ENCODE measurements around the gene TARS1. TPM values are rescaled to one million over a fixed set of nuclear protein-coding genes. Genes with fewer than 3 reads are reported as not detected.

TARS1 gene
- total RNA-seq, result 100 to 1,000 TPM in 1 of 5 experiments, 10 to 100 TPM in 4; 29.7 to 153 (median 87.0) TPM
- 10 to 100 TPM; 58.5 to 60.0 TPM for polyA plus RNA-seq
- 56.0 reads per million, percentile 73 among the genes with 10 or more reads in this experiment for total RNA-seq

DNA sequence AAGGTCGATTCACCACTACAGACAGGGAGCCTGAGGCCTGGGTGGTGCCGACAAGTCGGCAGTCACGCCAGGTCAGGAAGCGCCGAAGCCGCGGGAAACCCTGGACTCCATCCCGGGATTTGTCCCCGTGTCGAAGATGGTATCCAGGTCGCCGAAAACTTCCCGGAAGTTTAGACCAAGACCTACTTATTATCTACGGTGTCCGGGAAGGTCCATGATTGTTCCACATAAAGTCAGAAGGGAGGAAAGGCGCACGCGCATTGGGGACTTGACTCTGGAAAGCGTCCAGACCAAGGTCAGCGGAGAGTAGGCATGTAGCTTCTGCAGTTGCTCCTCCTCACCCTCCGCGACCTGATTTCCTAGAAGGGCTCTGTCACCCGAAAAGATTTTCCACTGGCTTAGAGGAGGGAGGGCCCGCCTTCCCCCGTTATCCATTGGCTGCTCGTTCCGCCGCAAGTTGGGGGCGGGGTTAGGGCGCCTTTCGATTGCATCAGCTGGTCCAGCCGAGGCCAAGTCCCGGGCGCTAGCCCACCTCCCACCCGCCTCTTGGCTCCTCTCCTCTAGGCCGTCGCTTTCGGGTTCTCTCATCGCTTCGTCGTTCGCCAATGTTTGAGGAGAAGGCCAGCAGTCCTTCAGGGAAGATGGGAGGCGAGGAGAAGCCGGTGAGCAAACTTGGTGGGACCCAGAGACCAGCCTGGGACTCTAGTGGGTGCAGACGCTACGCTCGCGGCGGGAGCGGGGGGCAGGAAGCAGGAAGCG, at the start of gene TARS1:
TSS of gene TARS1 (plus strand) at position 484 of the 759 bp plus-strand sequence. CDS start at position 606, 122 bp downstream.
- Mint-ChIP-seq H3K4me1 (peaks cover 16 to 35% (median 29%) of the 10 kb centered on the region in 7 donors), H3K36me3 (peaks cover 0 to 14% (median 9%) of the 10 kb centered on the region in 5 donors), H3K27ac (no peak within 1 kb of the TSS), H3K4me3 (no peak within 1 kb of the TSS), H3K9me3 (no peaks in the 10 kb centered on the region), H3K27me3 (no peaks in the 10 kb centered on the region)
- CTCF ChIA-PET, result no interaction called here
- Histone ChIP-seq H3K36me3 (ENCODE audit: control insufficient read depth in 2 of 3, insufficient read depth in 3 of 3, low read length in 3 of 3) (peaks cover 0 to 16% (median 0%) of the 10 kb centered on the region in 3 experiments), H3K9me3 (ENCODE audit: control insufficient read depth in 2 of 3, low read length in 3 of 3) (no peaks in the 10 kb centered on the region), H3K27ac (ENCODE audit: low read depth, low read length) (peak within 1 kb of the TSS; percentile 90), H3K4me3 (ENCODE audit: low read length) (peak within 1 kb of the TSS; percentile 96), H3K4me1 (ENCODE audit: control insufficient read depth in 2 of 2, insufficient read depth in 2 of 2, low read length in 2 of 2) (peaks cover 15 to 16% of the 10 kb centered on the region in 2 donors), H3K27me3 (ENCODE audit: control insufficient read depth in 2 of 2, insufficient read depth in 2 of 2, low read length in 2 of 2) (no peaks in the 10 kb centered on the region)
- peak; percentile 80 to 94 (median 91) for DNase-seq
- intact Hi-C loops (cut with micrococcal nuclease), result loop anchor here (1.0 to 10.0 kb wide), 19 partner anchors 206 to 1908 kb away; partner anchors contain the start of genes C5orf22 (in 2 of the 2), DNAJC21 (in 2 of the 2), DROSHA (in 2 of the 2) and SUB1 (in 2 of the 2)
- POLR2A ChIA-PET, result interaction anchor here (0.8 to 1.4 kb wide), 4 partner anchors 10 to 581 kb away, joined by 3 to 8 read pairs (median 4); partner anchors contain the start of gene AMACR
- peak; percentile 94 for ATAC-seq

DNA sequence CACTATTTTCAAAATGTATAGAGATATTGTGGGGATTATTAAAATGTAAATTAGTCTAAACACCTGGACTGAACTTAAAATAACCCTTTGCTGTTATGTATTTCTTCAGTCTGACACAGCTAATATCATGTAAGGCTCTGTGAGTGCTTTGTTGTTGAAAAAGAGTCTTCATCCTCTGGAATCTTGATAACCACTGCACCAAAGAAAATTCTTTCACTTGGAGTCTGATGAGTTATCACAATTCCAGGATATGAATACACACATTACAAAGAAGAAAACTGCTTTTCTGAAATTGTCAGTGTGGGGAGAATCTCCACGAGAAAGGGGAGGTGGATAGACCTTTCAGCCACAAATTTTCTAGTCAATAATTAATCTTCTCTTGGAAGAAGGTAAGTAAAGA, 42.3 kb upstream of the TARS1 start:
- peaks cover 0 to 7% (median 2%) of the 10 kb centered on the region in 11 donors for H3K9me3 Mint-ChIP-seq
- Histone ChIP-seq H3K4me1 (ENCODE audit: control insufficient read depth in 2 of 2, insufficient read depth in 2 of 2, low read length in 2 of 2) (no peaks in the 10 kb centered on the region), H3K27me3 (ENCODE audit: control insufficient read depth in 2 of 2, insufficient read depth in 2 of 2, low read length in 2 of 2) (no peaks in the 10 kb centered on the region), H3K27ac (ENCODE audit: low read depth, low read length) (no peak overlapping the region), H3K9me3 (ENCODE audit: control insufficient read depth in 2 of 3, low read length in 3 of 3) (no peaks in the 10 kb centered on the region), H3K4me3 (ENCODE audit: low read length) (no peak overlapping the region), H3K36me3 (ENCODE audit: control insufficient read depth in 2 of 3, insufficient read depth in 3 of 3, low read length in 3 of 3) (no peaks in the 10 kb centered on the region)
- CTCF ChIA-PET, result no interaction called here
- DNase-seq (no peak), ATAC-seq (no peak)
- H3K27ac Mint-ChIP-seq, result no peak overlapping the region
- peaks cover 0 to 5% (median 0%) of the 10 kb centered on the region in 5 donors for H3K27me3 Mint-ChIP-seq
- no peak overlapping the region for H3K4me3 Mint-ChIP-seq
- POLR2A ChIA-PET, result no interaction called here
- intact Hi-C loops (cut with micrococcal nuclease), result no loop called here
- H3K4me1 Mint-ChIP-seq, result peaks cover 0 to 2% (median 0%) of the 10 kb centered on the region in 7 donors
- peaks cover 0 to 4% (median 0%) of the 10 kb centered on the region in 5 donors for H3K36me3 Mint-ChIP-seq

DNA sequence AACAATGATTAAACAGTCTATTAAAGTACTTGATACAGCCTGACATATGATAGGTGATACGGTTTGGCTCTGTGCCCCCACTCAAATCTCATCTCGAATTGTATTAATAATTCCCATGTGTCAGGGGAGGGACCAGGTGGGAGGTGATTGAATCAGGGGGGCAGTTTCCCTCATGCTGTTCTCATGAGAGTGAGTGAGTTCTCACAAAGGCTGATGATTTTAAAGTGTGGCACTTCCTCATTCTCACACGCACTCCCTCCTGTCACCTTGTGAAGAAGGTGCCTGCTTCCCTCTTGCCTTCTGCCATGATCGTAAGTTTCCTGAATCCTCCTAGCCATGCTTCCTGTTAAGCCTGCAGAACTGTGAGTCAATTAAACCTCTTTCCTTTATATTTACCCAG, 40.1 kb upstream of the TARS1 start:
- intact Hi-C loops (cut with micrococcal nuclease), result no loop called here
- ChIA-PET POLR2A (no interaction called here), CTCF (no interaction called here)
- Mint-ChIP-seq H3K27me3 (peaks cover 0 to 5% (median 0%) of the 10 kb centered on the region in 5 donors), H3K4me1 (peaks cover 0 to 4% (median 0%) of the 10 kb centered on the region in 7 donors), H3K36me3 (no peaks in the 10 kb centered on the region), H3K9me3 (peaks cover 0 to 3% (median 0%) of the 10 kb centered on the region in 11 donors), H3K27ac (no peak overlapping the region), H3K4me3 (no peak overlapping the region)
- H3K4me1 ChIP-seq (ENCODE audit: control insufficient read depth in 2 of 2, insufficient read depth in 2 of 2, low read length in 2 of 2), result no peaks in the 10 kb centered on the region
- H3K4me3 ChIP-seq (ENCODE audit: low read length), result no peak overlapping the region
- H3K9me3 ChIP-seq (ENCODE audit: control insufficient read depth in 2 of 3, low read length in 3 of 3), result no peaks in the 10 kb centered on the region
- H3K27ac ChIP-seq (ENCODE audit: low read depth, low read length), result no peak overlapping the region
- H3K27me3 ChIP-seq (ENCODE audit: control insufficient read depth in 2 of 2, insufficient read depth in 2 of 2, low read length in 2 of 2), result no peaks in the 10 kb centered on the region
- ATAC-seq (no peak), DNase-seq (no peak)
- no peaks in the 10 kb centered on the region for H3K36me3 ChIP-seq (ENCODE audit: control insufficient read depth in 2 of 3, insufficient read depth in 3 of 3, low read length in 3 of 3)

DNA sequence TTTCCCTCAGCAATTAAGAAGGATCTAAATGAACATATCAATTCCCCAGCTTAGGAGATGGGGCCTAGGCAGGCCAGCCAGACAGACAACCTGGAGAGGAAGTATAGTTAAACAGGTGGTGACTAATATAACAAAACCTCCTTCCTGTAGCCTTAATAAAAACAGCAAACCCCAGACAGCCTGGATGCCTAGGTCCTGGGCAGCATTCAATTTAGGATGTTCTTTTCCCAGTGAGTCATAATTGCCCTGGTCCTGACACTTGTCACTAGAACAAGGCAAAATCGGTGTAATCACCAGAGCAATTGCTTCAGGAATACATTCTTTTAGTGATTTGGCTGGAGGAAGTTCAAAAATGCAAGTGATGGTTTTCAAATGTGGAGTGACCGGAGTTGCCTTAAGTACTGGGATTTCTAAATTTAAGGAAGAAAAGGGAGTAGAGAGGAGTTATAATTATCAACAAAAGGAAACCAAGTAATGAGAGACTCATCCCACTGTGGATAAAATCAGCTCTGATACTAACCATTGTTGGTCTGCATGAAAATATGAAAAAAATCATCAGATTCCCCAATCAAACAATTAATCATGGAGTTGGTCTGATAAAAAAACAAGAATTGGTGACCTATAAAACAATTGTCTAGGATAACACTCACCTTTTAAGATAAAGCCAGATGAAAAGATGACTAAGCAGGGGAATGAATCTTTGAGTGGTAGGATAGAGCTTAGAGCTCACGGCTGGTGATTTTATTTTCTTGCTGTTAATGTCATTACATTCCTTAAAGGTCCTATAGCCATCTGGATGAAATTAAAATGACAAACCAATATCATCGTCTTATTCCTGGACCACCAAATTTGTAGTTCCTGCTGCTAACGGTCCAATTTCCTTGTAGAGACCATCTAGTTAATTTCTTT, 39.0 kb upstream of the TARS1 start:
- ChIA-PET CTCF (no interaction called here), POLR2A (no interaction called here)
- Histone ChIP-seq H3K9me3 (ENCODE audit: control insufficient read depth in 2 of 3, low read length in 3 of 3) (no peaks in the 10 kb centered on the region), H3K4me1 (ENCODE audit: control insufficient read depth in 2 of 2, insufficient read depth in 2 of 2, low read length in 2 of 2) (no peaks in the 10 kb centered on the region), H3K4me3 (ENCODE audit: low read length) (no peak overlapping the region), H3K27me3 (ENCODE audit: control insufficient read depth in 2 of 2, insufficient read depth in 2 of 2, low read length in 2 of 2) (no peaks in the 10 kb centered on the region), H3K27ac (ENCODE audit: low read depth, low read length) (no peak overlapping the region), H3K36me3 (ENCODE audit: control insufficient read depth in 2 of 3, insufficient read depth in 3 of 3, low read length in 3 of 3) (no peaks in the 10 kb centered on the region)
- no peak for ATAC-seq
- H3K4me1 Mint-ChIP-seq, result peaks cover 0 to 4% (median 0%) of the 10 kb centered on the region in 7 donors
- H3K27ac Mint-ChIP-seq, result no peak overlapping the region
- no peaks in the 10 kb centered on the region for H3K36me3 Mint-ChIP-seq
- peaks cover 0 to 5% (median 0%) of the 10 kb centered on the region in 5 donors for H3K27me3 Mint-ChIP-seq
- H3K9me3 Mint-ChIP-seq, result peaks cover 0 to 3% (median 0%) of the 10 kb centered on the region in 11 donors
- H3K4me3 Mint-ChIP-seq, result no peak overlapping the region
- DNase-seq, result no peak
- intact Hi-C loops (cut with micrococcal nuclease), result no loop called here

DNA sequence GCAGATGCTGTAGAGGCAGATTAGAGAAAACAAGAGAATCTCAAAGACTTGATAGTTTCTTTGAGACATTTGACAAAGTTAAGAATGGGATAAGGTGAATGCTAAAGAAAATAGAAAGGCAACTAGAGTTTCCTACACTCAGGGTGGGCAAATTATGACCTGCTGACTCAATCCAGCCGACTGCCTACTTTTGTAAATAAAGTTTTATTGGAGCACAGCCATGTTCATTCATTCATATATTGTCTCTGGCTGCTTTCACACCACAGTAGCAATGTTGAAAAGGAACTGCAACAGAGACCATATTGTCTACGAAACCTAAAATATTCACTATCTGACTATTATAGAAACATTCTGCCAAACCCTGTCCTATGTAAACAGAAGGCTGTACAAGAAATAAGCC, 37.6 kb upstream of the TARS1 start:
- no peak overlapping the region for H3K4me3 Mint-ChIP-seq
- peaks cover 0 to 2% (median 0%) of the 10 kb centered on the region in 7 donors for H3K4me1 Mint-ChIP-seq
- no peak for DNase-seq
- H3K4me1 ChIP-seq (ENCODE audit: control insufficient read depth in 2 of 2, insufficient read depth in 2 of 2, low read length in 2 of 2), result no peaks in the 10 kb centered on the region
- H3K9me3 Mint-ChIP-seq, result peaks cover 0 to 3% (median 0%) of the 10 kb centered on the region in 11 donors
- H3K27ac Mint-ChIP-seq, result no peak overlapping the region
- no peak for ATAC-seq
- H3K4me3 ChIP-seq (ENCODE audit: low read length), result no peak overlapping the region
- peaks cover 0 to 5% (median 0%) of the 10 kb centered on the region in 5 donors for H3K27me3 Mint-ChIP-seq
- no peaks in the 10 kb centered on the region for H3K36me3 ChIP-seq (ENCODE audit: control insufficient read depth in 2 of 3, insufficient read depth in 3 of 3, low read length in 3 of 3)
- ChIA-PET POLR2A (no interaction called here), CTCF (no interaction called here)
- H3K9me3 ChIP-seq (ENCODE audit: control insufficient read depth in 2 of 3, low read length in 3 of 3), result no peaks in the 10 kb centered on the region
- no peak overlapping the region for H3K27ac ChIP-seq (ENCODE audit: low read depth, low read length)
- H3K27me3 ChIP-seq (ENCODE audit: control insufficient read depth in 2 of 2, insufficient read depth in 2 of 2, low read length in 2 of 2), result no peaks in the 10 kb centered on the region
- intact Hi-C loops (cut with micrococcal nuclease), result no loop called here
- no peaks in the 10 kb centered on the region for H3K36me3 Mint-ChIP-seq

DNA sequence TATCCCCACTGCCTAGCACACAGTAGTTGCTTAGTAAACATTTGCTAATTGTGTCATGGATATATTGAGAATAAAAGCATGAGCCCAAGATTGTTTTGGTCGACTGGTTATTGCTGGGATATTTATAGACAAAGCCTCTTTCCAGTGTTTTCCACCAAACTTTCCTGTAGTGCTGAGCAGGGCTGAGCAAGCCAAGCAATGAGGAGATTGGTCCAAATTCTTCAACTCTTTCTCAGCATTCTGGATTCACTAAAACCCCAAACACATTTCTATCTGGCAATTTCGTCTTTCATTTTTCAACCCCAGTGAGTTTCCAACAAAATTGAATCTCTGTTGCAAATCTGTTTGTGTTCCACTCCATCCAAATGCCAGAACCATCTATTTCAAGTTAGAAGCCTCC, 31.9 kb upstream of the TARS1 start:
- Mint-ChIP-seq H3K36me3 (no peaks in the 10 kb centered on the region), H3K27ac (no peak overlapping the region), H3K27me3 (peaks cover 2 to 10% (median 6%) of the 10 kb centered on the region in 5 donors), H3K4me1 (peaks cover 0 to 2% (median 0%) of the 10 kb centered on the region in 7 donors), H3K4me3 (no peak overlapping the region), H3K9me3 (peaks cover 0 to 6% (median 0%) of the 10 kb centered on the region in 11 donors)
- ATAC-seq (no peak), DNase-seq (no peak)
- Histone ChIP-seq H3K27ac (ENCODE audit: low read depth, low read length) (no peak overlapping the region), H3K36me3 (ENCODE audit: control insufficient read depth in 2 of 3, insufficient read depth in 3 of 3, low read length in 3 of 3) (no peaks in the 10 kb centered on the region), H3K27me3 (ENCODE audit: control insufficient read depth in 2 of 2, insufficient read depth in 2 of 2, low read length in 2 of 2) (no peaks in the 10 kb centered on the region), H3K4me1 (ENCODE audit: control insufficient read depth in 2 of 2, insufficient read depth in 2 of 2, low read length in 2 of 2) (no peaks in the 10 kb centered on the region), H3K9me3 (ENCODE audit: control insufficient read depth in 2 of 3, low read length in 3 of 3) (no peaks in the 10 kb centered on the region), H3K4me3 (ENCODE audit: low read length) (no peak overlapping the region)
- POLR2A ChIA-PET, result no interaction called here
- intact Hi-C loops (cut with micrococcal nuclease), result no loop called here
- CTCF ChIA-PET, result no interaction called here
